Left forelimb (tissue), 1 donor: Measurements from ENCODE around the gene NPIPA8.
"Not testable (repeated sequence)": the region's sequence is repeated elsewhere in the genome, so short reads cannot be mapped to it uniquely, and the experiment has no call there.

Experiments
- DNase-seq: peaks from one replicate; pipeline ENCODE4 v3.0.0-alpha.2; 2018; ENCODE audit warnings: low spot score

The NPIPA8 gene

DNA sequence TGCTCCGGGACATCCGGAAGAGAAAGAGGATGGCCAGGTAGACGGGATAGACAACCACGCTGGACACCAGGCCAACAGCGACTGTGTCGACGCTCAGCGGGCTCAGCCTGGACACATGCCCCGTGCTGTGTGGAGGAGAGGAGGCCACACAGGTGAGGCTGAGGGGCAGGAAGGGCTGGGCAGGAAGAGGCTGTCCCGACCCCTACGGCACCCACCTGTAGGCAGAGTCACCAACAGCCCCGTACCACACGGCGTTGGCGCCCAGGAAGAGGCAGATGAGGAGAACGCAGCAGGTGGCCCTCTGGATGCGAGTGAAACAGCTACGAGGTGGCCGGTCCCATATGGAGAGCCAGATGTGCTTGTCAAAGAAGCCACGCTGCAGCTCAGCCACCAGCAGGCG, at the start of gene NPIPA8:
TSS of gene NPIPA8 (minus strand) at position 101 of the 400 bp plus-strand sequence. CDS start 4,074 bp downstream, outside the sequence.
- DNase-seq, result not testable (repeated sequence)

DNA sequence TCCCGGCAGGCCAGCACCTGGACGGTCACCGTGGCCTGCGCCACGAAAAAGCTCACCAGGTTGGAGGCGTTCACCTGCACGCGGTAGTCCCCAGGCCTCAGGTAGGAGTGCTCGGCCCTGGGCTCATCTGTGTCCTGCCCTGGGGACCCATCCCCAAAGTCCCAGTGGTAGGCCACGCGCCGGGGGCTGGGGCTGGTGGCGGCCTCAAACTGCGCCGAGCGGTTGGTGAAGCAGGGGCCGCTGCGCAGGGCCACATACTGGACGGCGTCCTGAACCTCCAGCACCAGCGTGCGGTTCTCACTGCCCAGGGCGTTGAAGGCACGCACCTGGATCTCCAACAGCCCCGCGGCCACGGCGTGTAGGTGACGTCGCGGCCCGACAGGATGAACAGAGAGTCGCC, 48.7 kb upstream of the NPIPA8 start:
- DNase-seq, result not testable (repeated sequence)

DNA sequence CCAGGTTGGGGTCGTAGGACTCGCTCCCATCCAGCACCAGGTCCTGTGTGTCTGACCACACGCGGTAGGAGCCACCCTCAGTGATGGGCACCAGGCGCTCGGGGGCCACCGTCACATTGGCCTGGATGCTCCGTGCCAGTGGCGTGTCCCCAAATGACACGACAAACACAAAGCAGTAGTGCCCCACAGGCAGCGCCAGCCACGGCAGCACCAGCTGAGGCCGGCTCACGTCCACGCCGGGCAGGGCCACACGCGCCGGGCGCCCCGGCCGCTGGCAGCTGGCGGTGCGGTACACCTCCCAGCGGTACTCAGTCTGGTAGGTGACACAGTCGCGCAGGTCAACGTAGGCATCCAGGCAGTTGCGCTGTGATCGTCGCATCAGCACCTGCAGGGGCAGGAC, 48.3 kb upstream of the NPIPA8 start:
- not testable (repeated sequence) for DNase-seq

DNA sequence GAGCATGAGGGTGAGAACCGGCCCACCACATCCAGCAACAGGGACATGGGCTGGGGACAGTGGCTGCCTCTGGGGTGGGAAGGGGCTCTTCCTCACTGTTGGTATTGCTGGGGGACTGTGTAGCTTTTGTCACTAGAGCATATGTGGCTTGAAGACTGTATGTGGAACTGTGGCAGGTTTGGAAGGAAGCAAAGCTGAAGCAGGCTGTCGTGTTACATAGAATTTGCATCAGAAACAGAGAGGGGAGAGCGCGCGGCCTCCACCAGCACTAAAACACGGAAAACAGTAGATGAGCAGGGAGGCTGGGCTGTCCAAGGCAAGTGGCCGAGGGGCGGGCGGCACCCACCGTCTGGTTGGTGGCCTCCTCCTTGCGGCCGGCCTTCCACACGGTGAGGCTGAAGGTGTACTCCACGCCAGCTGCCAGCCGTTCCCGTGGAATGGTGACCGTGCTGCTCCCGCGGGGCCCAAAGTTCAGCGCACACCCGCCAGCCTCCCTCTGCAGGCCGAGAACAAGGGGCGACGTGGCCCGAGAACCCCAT, 47.6 kb upstream of the NPIPA8 start:
- not testable (repeated sequence) for DNase-seq

DNA sequence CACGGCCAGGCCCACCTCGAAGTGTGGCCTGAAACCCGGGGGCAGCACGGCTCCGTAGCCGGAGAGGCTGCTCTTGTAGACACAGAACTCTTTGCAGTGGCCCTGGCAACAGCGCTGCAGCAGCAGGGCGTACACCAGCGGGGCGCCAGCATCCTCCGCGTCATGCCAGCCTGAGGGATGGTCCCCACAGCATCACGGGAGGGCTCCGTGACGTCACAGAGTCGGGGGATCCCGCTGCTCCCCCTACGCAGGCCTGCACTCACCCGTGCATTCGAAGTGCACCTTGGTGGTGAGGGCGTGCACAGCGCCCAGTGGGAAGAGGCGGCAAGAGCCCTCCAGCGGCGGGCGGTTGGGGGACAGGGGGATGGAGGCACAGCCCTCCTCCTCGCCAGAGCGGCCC, 46.2 kb upstream of the NPIPA8 start:
- DNase-seq, result not testable (repeated sequence)

DNA sequence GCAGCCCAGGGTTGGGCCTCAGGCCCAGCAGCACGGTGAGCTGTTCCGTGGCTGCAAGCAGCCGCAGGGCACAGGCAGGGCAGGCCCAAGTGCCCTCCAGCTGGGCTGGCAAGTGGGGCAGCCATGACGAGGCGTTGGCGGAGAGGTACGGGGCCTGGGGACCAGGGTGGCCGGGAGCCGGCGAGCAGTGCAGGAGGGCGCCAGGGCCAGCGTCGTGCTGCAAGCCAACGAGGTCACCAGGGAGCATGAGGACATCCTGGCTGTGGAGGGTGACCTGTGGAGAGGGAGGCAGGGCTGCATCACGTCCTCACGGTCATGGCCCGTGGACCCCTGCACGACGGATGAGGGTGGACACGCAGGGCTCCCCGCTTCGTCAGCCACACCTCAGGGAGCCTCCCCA, 11.2 kb upstream of the NPIPA8 start:
- DNase-seq, result not testable (repeated sequence)

DNA sequence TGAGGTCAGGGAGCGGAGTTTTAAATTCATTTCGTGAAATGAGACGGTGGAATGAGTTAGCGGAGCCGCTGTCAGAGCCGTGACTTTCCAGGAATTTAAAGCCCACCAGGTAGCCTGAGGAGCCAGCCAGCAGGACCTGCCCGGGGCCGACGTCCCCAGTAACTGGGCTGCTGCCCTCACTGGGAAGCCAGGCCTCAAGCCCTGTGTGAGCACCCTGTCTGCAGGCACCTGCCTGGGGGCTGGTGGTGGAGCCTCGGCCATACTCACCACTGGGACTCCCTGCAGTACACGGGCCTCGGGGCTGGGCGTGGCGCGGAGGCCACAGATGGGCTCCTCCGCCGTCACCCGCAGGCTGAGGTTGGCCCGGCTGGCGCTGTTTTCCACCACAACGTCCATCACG, 10.5 kb upstream of the NPIPA8 start:
- DNase-seq, result not testable (repeated sequence)

DNA sequence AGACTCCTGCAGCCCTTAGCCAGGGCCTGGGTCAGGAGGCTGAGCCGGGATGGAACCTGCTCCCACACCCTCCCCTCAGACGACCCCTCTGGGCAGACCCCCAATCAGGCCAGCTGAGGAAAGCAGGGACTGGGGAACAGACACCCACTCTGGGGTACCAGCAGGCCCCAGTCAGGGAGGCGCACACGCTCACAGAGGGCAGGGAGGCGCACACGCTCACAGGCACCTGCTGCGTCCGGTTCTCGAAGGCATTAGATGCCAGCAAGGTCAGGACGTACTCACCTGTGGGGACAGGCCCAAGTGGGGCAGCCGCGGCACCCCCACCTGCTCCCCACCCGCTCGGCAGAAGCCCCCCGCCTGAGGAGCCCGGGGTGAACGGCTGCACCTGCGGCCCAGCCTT, 8.1 kb upstream of the NPIPA8 start:
- DNase-seq, result not testable (repeated sequence)

DNA sequence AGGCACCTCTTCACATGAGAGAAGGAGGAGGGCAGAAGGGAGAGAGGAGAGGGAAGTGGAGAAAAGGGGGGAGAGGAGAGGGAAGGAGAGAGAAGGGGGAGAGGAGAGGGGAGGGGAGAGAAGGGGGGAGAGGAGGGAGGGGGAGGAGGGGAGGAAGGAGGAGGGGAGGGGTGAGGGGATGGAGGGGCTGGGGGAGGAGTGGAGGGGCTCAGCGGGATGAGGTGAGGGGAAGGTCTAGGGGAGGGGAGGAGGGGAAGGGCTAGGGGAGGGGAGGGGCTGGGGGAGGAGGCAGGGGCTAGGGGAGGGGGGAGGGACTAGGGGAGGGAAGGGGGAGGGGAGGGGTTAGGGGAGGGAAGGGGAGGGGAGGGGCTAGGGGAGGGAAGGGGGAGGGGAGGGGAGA, 5.5 kb upstream of the NPIPA8 start:
- DNase-seq, result not testable (repeated sequence)

DNA sequence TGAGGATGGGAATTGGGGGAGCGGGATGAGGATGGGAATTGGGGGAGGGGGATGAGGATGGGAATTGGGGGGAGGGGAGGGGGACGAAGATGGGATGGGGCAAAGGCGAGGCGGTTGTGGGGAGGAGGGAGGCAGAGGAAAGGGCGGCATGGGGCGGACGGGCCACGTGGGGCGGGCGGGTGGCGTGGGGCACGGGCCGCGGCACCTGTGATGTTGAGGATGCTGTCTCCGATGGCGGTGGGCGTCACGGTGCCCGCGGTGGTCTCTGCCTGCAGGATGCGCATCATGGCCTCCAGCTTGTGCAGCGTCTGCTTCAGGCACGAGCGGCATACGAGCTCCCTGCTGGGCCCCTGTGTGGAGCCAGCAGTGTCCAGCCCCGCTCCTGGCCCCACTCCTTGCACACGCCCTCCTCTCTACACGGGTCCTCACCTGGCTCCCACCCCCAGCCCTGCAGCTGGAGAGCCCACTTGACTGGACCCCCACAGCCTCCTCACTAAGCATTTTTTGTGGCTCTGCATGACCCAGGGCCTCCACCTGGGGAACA, 5.0 kb upstream of the NPIPA8 start:
- not testable (repeated sequence) for DNase-seq

DNA sequence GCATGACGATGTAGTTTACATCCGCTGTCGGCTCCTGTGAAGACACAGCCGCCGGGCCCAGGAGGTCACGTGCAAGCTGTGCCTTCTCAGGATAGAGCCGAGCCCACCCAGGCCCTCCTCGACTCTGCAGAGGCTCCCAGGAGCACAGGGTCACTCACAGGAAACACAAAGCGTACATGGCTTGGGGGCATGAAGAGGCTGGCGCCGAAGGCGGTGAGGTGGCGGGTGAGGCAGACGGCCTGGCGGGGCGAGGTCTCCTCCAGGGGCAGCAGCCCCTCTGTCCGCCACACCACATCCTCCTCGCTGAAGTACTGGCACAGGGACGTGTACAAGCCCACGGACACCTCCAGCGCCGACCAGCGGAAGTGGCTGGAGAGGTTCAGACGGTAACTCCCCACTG, 2.7 kb upstream of the NPIPA8 start:
- DNase-seq, result not testable (repeated sequence)

DNA sequence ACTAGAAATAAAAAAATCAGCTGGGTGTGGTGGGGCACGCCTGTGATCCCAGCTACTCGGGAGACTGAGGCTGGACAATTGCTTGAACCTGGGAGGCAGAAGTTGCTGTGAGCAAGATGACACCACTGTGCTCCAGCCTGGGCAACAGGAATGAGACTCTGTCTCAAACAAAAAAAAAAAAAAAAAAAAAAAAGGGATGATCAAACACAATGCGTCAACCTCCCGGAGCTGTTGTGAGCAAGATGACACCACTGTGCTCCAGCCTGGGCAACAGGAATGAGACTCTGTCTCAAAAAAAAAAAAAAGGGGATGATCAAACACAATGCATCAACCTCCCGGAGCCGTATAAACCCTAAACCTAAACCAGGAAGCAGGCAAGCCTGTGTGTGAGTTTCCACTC, 24.7 kb downstream of the NPIPA8 start:
- not testable (repeated sequence) for DNase-seq

DNA sequence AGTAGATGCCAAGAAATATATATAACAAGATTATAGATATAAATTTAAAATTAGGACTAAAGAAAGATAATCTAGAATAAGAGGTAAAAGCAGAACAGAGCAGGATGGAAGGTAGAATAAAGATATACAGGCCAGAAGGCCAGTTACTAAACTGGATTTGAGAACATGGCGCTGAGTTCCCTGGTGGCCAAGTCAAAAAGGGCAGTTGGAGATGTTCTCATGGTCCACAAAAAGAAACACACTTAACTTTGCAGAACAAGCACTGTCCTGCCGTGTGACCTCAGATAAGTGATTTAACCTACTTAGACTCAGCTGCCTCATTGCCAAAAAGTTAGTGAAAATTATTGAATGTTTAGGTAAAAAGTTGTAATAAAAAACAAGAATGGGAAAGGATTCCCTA, 27.4 kb downstream of the NPIPA8 start:
- not testable (repeated sequence) for DNase-seq

DNA sequence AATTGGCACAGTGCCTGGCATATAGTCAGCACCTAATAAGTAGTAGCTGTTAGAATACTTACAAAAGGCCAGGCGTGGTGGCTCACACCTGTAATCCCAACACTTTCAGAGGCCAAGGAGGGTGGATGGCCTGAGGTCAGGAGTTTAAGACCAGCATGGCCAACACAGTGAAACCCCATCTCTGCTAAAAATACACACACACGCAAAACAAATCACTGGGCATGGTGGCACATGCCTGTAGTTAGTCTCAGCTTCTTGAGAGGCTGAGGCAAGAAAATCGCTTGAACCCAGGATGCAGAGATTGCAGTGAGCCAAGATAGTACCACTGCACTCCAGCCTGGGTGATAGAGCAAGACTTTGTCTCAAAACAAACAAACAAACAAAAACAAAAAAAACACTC, 29.3 kb downstream of the NPIPA8 start:
- DNase-seq, result not testable (repeated sequence)

DNA sequence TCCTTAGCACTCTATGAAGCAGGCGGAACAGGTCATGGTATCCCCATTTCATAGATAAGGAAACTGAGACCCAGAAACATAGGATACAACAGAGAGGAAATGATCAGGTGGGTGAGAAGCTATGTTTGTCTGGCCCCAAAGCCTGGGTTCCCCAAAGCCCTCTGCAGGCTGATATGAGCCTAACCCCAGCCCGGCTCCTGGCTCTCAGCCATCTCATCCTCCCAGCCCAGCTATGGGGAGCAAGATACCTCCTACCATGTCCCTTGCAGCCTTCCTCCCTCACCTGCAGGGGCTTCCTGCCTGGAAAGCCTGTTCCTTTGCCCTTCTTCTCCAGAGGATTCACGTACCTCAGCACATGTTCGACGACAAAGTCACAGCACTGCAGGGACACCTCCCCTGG, 30.5 kb downstream of the NPIPA8 start:
- DNase-seq, result not testable (repeated sequence)

DNA sequence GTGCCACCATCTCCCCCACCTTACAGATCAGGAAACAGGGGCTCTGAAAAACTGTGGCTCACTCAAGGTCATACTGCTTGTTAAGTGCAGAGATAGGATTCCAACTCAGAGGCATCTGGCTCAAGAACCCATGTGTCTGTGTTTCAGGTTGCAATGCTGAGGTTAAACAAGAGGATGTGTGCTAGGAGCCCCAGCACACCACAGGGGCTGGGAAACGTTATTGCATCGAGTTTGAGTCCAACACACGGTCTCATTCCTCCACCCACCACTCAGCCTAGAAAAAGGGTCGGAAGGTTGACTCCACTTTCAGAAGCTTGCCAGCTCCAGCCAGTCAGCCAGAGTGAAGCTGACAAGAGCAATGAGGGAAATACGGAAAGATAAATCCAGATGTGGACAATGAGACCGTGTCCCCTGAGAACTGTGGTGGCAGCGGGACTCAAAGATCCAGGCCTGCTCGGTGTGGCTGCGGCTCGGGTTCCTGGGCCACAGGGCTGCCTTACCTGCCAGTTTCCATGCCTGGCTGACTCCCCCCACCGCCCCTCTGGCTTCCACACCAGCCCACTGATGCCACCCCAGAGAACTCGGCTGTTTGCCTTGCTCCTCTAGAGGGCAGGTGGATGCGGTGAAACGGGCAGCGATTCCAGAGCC, 33.4 kb downstream of the NPIPA8 start:
- DNase-seq, result not testable (repeated sequence)

DNA sequence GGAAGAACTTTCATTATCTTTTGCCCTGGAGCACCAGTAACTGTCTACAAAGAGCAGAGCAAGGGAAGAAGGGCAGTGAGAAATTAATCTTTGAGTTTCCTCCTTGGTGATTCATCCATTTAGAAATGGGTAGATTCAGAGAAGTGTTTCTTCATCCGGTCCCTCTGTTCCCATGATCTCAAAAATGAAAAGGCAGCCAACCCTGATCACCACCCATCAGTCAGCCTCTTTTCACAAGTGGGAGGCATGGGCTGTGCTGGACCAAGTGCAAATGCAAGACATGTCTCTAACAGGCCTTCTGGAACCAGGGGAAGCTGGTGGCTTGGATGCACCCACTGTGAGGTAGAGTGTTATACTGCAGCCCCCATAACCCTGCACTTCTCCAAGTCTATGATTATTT, 38.8 kb downstream of the NPIPA8 start:
- DNase-seq, result not testable (repeated sequence)

DNA sequence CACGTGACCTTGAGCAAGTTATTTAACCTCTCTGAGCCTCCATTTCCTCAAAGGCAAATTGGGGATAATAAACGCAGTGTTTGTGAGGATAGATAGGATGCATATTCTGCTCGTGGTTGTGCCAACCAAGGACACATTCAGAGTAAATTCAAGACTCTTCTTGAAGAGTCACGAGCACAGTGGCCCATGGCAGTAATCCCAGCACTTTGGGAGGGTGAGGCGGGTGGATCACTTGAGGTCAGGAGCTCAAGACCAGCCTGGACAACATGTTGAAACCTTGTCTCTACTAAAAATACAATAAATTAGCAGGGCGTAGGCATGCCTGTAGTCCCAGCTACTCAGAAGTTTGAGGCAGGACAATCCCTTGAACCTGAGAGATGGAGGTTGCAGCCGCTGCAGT, 39.6 kb downstream of the NPIPA8 start:
- DNase-seq, result not testable (repeated sequence)

DNA sequence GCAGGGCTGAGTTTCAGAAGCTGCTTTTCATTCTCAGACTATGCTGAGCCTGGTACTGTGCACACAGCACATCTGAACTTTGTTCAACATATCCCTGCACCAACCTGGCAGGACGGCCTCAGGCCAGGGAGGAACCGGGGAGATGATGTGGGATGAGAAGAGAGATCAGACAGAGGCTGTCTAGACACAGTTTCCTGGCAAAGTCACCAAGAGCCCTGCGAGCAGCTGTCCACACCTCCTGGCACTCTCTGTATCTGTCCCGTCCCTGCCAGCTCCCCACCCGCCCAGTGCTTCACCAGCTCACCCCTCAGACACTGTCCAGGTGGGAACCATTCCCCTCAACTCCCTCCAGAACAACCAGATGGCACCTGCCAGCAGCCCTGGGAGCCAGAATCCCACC, 42.2 kb downstream of the NPIPA8 start:
- not testable (repeated sequence) for DNase-seq

DNA sequence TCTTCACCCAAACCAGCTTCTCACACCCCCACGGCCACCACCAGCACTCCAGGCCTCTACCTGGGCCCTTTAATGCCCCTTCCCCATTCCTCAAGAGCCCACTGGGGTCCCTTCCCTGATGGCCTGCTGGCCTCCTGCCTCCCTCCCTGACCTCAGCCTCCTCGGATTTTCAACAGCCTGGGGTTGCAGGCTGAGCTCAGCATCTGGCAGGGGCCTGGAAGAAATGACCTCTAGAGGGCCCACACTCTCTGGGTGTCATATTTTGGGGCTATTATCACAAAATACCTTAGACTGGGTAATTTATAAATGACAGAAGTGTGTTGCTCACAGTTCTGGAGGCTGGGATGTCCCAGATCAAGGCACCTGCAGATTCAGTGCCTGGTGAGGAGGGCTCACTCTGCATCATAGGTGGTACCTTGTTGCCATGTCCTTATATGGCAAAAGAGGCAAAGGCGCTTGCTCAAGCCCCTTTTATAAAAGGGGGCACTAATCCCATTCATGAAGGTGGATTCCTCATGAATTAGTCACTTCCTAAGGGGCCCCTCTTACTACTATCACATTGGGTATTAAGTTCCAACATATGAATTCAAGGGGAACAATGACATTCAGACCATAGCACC, 43.1 kb downstream of the NPIPA8 start:
- DNase-seq, result not testable (repeated sequence)

DNA sequence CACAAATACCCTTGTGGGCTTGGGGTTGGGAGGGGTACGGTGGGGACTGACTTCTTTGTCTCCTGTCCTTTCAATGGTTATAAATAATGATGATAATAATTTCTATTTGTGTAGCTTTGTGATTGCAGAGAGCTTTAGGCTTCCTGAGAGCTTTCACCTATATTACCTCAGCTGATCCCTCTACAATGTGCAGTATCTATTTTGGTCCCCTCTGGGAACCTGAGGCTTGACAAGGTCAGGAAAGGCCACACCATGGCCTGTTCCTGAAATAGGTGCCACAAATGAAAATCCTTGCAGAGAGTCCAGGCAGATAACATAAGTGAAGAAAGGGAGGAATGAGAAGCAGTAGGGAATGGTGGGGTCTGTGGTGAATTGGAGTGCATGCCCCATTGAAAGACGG, 45.6 kb downstream of the NPIPA8 start:
- not testable (repeated sequence) for DNase-seq

DNA sequence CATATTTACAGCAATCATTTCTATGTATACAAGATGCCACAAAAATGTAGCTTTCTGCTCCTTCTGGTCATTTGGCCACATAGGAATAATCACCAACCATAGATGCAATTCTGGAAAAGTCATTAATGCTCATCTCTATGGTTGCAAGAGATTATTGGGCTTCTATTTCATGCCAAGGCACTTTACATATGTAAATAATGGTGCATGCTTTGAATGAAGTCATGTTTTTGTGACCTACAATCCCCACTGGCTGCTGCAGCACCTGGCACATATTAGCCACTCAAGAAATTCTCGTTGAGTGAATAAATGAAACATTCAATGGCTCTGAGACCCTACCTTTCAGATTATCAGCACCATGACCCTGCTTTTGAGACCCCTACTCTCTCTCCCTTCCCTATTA, 50.2 kb downstream of the NPIPA8 start:
- not testable (repeated sequence) for DNase-seq

DNA sequence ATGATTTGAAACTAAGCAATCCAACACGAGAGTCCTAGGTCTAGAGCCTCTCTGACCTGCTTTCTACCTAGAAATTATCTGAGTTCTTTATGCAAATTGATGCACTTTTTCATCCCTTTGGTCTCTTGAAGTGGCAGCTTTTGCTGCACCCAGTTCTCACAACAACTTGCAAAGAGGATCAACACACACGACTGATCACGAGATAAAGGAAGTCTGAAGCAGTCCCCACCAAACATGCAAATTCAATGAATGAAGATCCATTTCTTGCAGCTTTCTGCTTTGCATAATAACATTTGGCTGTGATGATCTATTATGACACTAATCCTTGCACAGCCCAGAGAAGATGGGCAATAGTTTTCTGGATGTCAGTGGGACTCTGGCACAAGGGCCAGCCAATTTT, 56.2 kb downstream of the NPIPA8 start:
- not testable (repeated sequence) for DNase-seq
